Activated CD8-positive, alpha-beta T cell treated with anti-CD3 and anti-CD28 coated beads for 36 hours (primary cell): Measurements from ENCODE around the gene EEF2KMT. TPM values are rescaled to one million over a fixed set of nuclear protein-coding genes. Genes with fewer than 3 reads are reported as not detected.
A peak's percentile ranks its signal among the peaks of the same experiment; 100 is the strongest.
"Not testable (repeated sequence)": the region's sequence is repeated elsewhere in the genome, so short reads cannot be mapped to it uniquely, and the experiment has no call there.

Source experiments
- ATAC-seq: fragments of 200-7000 bp; cut with Tn5 transposase; one replicate; pipeline ENCODE4 v1.10.0; 2021; ENCODE audit warnings: mild to moderate bottlenecking, moderate library complexity
- CTCF ChIA-PET: fragments of 350-600 bp; sonication (Branson Sonifier 250); formaldehyde crosslinking; loops from one replicate; lab custom pipeline; 2021; ENCODE audit warnings: antibody characterized with exemption; lab: Charles Lee
- POLR2A ChIA-PET: fragments of 350-600 bp; sonication (Branson Sonifier 250); formaldehyde crosslinking; loops from one replicate; lab custom pipeline; 2021; ENCODE audit warnings: antibody characterized with exemption; lab: Charles Lee
- DNase-seq: peaks from one replicate; pipeline ENCODE4 v3.0.0-alpha.2; 2020
- H3K27ac Mint-ChIP-seq: one replicate; pipeline ENCODE4 v1.8.0; 2021; ENCODE audit warnings: mild to moderate bottlenecking, mixed read lengths
- H3K27me3 Mint-ChIP-seq: one replicate; pipeline ENCODE4 v1.8.0; 2021; ENCODE audit warnings: mixed read lengths
- H3K36me3 Mint-ChIP-seq: one replicate; pipeline ENCODE4 v1.8.0; 2021; ENCODE audit warnings: low read depth, mixed read lengths
- H3K4me1 Mint-ChIP-seq: one replicate; pipeline ENCODE4 v1.8.0; 2021; ENCODE audit warnings: low read depth, mixed read lengths
- H3K4me3 Mint-ChIP-seq: one replicate; pipeline ENCODE4 v1.8.0; 2021; ENCODE audit warnings: mild to moderate bottlenecking, moderate library complexity, mixed read lengths
- H3K9me3 Mint-ChIP-seq: one replicate; pipeline ENCODE4 v1.8.0; 2021; ENCODE audit warnings: mixed read lengths
- intact Hi-C: fragments of 100-400 bp; cut with micrococcal nuclease; formaldehyde crosslinking; loops from one replicate; pipeline ENCODE4 v1.10.0; 2022
- total RNA-seq, 2 experiments: library from RNA; stranded (reverse); gene quantifications; one replicate each; pipeline ENCODE4 v1.2.3, GENCODE V29; 2021
- TF ChIP-seq, protein P1 (sequence below): fragments of 200-600 bp; IDR thresholded peaks from one replicate; pipeline ENCODE4 v1.8.0; 2022; ENCODE audit warnings: antibody characterized with exemption, mild to moderate bottlenecking

The EEF2KMT gene, protein sequence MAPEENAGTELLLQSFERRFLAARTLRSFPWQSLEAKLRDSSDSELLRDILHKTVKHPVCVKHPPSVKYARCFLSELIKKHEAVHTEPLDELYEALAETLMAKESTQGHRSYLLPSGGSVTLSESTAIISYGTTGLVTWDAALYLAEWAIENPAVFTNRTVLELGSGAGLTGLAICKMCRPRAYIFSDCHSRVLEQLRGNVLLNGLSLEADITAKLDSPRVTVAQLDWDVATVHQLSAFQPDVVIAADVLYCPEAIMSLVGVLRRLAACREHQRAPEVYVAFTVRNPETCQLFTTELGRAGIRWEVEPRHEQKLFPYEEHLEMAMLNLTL
- total RNA-seq, result 10 to 100 TPM; 19.7 to 20.5 TPM

DNA sequence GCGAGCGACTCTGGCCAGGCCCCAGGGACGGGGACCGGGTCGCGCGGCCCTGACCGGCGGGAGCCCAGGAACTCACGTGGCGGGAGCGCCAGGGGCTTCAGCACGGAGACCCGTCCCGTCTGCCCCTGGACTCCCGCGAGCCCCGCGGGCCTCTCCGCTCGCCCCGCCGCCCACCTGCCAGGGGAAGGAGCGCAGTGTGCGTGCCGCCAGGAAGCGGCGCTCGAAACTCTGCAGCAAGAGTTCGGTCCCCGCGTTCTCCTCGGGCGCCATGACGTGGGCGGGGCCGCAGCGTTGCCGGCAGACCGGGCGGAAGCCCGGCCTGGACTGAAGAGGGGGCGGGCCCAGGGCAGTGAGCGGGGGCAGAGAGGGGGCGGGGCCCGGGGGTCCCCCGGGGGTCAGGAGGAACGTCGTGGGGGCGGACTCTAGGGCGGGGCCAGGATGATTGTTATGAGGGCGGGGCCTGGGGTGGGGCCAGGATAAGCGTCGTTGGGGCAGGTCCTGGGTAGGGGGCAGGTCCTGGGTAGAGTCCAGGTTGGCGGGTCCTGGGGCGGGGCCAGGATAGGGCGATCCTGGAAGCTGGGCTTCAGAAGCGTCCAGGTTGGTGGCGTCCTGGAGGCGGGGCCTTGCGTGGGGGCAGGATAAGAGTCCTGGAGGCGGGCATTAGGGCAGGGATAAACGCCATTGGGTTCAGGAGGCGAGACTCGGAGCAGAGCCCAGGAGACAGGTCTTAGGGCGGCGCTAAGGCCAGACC is at the start of gene EEF2KMT:
TSS of gene EEF2KMT (minus strand) at position 326 of the 751 bp plus-strand sequence. CDS start at position 270, 56 bp downstream.
- H3K27me3 Mint-ChIP-seq, CTCF ChIA-PET, POLR2A ChIA-PET, H3K9me3 Mint-ChIP-seq, intact Hi-C loops, H3K36me3 Mint-ChIP-seq: not testable (repeated sequence)
- H3K4me3 Mint-ChIP-seq, result peak within 1 kb of the TSS; percentile 88
- ATAC-seq, result peak; percentile 100
- DNase-seq, result peak; percentile 99
- peak within 1 kb of the TSS; percentile 93 for H3K27ac Mint-ChIP-seq
- peaks cover 19% of the 10 kb centered on the region for H3K4me1 Mint-ChIP-seq

DNA sequence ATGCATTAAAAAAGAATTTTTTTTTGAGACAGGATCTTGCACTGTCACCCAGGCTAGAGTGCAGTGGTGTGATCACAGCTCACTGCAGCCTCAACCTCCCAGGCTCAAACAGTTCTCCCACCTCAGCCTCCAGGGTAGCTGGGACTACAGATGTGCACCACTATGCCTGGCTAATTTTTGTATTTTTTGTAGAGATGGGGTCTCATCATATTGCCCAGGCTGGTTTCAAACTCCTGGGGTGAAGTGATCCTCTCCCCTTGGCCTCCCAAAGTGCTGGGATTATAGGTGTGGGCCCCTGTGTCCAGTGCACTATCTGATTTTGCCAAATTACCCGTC is 47.0 kb upstream of the EEF2KMT start:
- H3K9me3 Mint-ChIP-seq, POLR2A ChIA-PET, DNase-seq, H3K36me3 Mint-ChIP-seq, CTCF ChIA-PET, H3K27ac Mint-ChIP-seq, H3K27me3 Mint-ChIP-seq, intact Hi-C loops, H3K4me1 Mint-ChIP-seq, H3K4me3 Mint-ChIP-seq, ATAC-seq: not testable (repeated sequence)

DNA sequence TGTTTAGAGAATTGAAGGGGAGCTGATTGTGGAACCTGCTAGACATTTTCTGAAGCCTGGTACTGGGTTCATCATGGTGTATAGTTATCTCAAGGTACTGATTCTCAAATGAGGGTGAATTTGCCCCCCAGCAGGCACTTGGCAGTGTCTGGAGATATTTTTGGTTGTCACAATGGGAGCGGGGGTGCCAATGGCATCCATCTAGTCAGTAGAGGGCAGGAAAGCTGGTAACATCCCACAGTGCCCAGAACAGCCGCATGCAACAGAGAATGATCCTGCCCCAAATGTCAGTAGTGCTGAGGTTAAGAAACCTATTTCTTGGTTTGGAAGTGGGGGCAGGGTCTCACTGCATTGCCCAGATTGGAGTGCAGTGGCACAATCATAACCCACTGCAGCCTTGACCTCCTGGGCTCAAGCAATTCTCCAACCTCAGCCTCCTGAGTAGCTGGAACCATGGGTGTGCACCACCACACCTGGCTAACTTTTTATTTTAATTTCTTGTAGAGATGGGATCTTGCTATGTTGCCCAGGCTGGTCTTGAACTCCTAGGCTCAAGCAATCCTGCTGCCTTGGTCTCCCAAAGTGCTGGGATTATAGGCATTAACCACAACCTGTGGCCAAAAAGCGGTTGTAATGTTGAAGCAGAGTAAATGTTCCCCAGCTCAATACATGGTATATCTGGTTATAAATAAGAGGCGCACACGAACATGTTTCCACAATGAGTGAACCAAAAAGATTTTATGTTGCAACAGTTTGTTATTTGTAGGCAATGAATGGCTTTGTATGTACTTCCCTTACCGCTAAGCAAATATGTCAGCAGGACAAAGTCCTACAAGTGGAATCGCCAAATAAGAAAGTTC is 46.4 kb upstream of the EEF2KMT start:
- ChIA-PET CTCF (no interaction called here), POLR2A (no interaction called here)
- Mint-ChIP-seq H3K36me3 (no peaks in the 10 kb centered on the region), H3K4me3 (no peak overlapping the region), H3K9me3 (no peaks in the 10 kb centered on the region), H3K27ac (no peak overlapping the region), H3K4me1 (no peaks in the 10 kb centered on the region), H3K27me3 (peaks cover 10% of the 10 kb centered on the region)
- ATAC-seq (no peak), DNase-seq (no peak)
- TF ChIP-seq, protein P1, sequence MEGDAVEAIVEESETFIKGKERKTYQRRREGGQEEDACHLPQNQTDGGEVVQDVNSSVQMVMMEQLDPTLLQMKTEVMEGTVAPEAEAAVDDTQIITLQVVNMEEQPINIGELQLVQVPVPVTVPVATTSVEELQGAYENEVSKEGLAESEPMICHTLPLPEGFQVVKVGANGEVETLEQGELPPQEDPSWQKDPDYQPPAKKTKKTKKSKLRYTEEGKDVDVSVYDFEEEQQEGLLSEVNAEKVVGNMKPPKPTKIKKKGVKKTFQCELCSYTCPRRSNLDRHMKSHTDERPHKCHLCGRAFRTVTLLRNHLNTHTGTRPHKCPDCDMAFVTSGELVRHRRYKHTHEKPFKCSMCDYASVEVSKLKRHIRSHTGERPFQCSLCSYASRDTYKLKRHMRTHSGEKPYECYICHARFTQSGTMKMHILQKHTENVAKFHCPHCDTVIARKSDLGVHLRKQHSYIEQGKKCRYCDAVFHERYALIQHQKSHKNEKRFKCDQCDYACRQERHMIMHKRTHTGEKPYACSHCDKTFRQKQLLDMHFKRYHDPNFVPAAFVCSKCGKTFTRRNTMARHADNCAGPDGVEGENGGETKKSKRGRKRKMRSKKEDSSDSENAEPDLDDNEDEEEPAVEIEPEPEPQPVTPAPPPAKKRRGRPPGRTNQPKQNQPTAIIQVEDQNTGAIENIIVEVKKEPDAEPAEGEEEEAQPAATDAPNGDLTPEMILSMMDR, result no peak
- intact Hi-C loops, result no loop called here

DNA sequence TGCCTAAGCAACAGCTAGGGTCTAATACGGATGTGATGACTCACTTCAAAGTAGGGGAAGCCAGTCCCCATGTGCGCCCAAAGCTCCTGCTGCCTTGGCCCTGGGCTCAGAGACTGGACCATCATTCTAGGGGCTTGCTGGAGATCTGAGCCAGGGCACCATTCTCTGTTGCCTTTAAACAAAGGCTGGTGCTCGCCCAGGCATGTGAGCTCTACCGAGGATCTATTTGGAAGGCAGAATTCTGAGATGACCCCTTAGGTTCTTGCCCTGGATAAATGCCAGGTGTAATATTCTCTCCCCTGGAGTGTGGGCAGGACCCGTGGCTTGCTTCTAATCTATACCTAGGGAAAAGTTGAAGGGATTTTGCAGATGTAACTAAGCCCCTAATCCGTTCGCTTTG is 42.6 kb upstream of the EEF2KMT start:
- CTCF ChIA-PET, POLR2A ChIA-PET: not testable (repeated sequence)

DNA sequence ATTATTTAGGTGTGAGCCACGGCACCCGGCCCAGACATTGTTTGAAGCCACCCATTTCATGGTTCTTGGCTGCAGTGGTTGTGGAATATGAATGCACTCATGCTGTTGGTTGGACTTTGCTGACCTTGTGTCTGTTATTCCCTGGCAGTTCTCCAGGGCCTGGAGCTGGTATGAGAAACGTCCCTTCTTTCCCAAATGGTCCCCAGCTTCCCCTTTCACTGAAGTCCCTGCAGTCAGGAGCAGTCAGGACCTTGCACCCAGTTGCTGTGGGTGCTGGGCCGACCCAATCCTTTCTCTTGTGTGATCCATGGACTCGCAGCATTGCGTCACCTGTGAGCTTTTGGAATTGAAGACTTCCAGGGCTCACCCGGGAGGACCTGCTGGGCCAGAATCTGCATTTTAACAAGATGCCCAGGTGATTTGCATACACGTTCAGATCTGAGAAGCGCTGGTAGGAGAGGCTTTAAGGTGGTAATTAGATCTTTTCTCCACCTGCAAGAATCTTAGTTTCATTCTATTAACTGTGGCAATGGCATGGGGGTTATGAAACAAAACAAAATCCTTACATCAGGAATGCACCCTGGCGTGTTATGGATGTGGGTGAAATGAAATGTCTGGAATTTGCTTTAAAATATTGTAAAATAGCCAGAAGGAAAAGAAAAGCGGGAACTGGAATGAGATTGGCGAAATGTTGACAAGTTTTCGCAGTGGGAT is 37.3 kb upstream of the EEF2KMT start:
- intact Hi-C loops, H3K4me1 Mint-ChIP-seq, ATAC-seq, CTCF ChIA-PET, H3K4me3 Mint-ChIP-seq, POLR2A ChIA-PET, H3K9me3 Mint-ChIP-seq, H3K36me3 Mint-ChIP-seq, DNase-seq, H3K27ac Mint-ChIP-seq: not testable (repeated sequence)
- peaks cover 29% of the 10 kb centered on the region for H3K27me3 Mint-ChIP-seq

More for the DNA sequence above, 42.6 kb upstream of the EEF2KMT start:
- ATAC-seq, intact Hi-C loops, H3K4me1 Mint-ChIP-seq, H3K9me3 Mint-ChIP-seq, H3K27ac Mint-ChIP-seq, DNase-seq, H3K36me3 Mint-ChIP-seq, H3K4me3 Mint-ChIP-seq: not testable (repeated sequence)
- peaks cover 13% of the 10 kb centered on the region for H3K27me3 Mint-ChIP-seq

DNA sequence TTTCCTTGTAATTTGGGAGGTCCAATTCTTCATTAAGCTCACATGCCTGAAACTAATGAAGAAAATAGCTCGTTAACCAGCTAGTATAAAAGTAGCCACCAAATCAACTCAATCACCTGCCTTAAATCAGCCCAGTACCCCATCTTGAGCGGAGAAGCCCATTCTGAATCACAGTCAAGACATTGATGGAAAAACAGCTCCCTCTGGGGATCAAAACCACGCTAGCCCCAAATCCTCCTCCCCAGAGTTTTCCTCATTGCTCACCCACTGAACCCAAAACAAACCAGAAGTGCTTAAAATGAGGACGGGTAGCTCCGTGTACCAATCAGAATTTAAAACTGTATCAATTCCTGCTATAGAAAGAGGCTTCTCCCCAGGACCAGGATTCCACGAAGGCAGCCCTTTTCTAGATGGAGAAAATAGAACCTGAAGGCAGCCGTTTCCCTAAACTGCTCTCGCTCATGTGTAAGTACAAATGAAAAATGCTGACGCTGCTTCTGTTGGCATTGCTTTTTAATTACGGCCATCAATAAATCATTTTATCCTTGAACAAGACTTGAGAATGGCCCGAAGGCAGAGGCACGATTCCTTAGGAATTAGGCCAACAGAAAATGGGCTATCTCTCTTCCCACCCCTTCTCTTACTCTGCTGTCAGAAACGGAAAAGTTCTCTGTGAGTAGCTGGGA is 35.5 kb upstream of the EEF2KMT start:
- H3K27ac Mint-ChIP-seq, H3K4me3 Mint-ChIP-seq, ATAC-seq, H3K4me1 Mint-ChIP-seq, DNase-seq, H3K36me3 Mint-ChIP-seq, H3K9me3 Mint-ChIP-seq, CTCF ChIA-PET, POLR2A ChIA-PET, intact Hi-C loops: not testable (repeated sequence)
- peaks cover 29% of the 10 kb centered on the region for H3K27me3 Mint-ChIP-seq

DNA sequence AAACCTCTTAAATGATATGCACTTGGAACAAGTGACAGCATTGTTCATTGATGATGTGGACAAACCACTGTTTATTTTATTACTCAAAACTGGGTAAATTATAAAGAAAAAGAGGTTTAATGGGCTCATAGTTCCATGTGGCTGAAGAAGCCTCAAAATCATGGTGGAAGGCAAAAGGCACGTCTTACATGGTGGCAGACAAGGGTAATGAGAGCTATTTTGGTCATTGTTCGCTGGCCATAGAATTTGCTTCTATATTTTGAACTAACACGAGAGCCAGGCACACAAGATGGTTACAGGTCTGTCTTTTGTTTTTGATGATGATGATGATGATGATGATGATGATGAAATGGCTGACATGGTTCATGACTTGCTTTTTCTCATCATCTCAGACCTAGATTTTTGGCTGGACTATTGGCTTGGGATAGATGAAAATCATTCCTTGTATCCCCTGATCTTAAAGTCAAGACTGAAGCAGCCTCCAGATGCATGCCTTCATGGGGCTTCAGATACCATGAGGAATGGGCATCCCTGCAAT is 33.9 kb upstream of the EEF2KMT start:
- ATAC-seq, H3K27ac Mint-ChIP-seq, intact Hi-C loops, H3K4me1 Mint-ChIP-seq, H3K36me3 Mint-ChIP-seq, CTCF ChIA-PET, POLR2A ChIA-PET, H3K9me3 Mint-ChIP-seq, DNase-seq, H3K4me3 Mint-ChIP-seq: not testable (repeated sequence)
- H3K27me3 Mint-ChIP-seq, result peaks cover 25% of the 10 kb centered on the region

DNA sequence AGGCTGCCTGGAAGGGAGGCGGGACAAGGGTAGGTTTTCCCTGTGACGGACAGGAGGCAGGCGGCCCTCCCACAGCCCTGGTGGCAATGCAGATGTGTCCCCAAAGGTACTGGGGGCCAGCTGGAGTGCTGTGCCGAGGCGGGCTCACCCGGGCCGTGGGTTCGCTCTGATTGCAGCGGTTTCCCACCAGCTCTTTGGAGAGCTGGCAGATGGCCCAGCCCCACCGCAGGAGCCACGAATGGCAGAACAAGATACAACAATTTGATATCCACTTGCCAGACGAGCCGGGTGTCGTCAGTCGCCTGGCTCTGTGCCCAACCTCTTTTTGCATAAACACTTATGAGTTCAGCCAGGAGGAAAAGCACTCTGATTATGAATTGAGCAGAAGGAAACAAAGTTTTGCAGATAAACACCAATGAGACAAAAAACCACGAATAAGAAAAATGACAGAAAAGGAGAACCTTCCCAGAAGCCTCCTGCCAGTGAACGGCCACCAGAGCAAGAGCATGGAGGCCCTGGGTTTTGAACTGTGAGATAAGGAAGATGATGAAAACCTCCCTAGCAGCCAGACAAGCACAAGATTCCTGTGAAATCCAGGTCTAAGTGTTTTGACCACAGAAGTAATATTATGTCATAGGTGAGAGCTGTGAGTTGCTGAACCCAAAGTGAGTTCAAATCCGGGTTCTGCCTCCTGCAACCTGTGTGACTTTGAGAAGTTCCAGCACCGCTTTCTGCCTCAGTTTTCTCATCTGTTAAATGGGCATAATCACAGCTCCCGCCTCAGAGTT is 19.9 kb upstream of the EEF2KMT start:
- CTCF ChIA-PET, H3K4me3 Mint-ChIP-seq, H3K27ac Mint-ChIP-seq, intact Hi-C loops, POLR2A ChIA-PET, H3K36me3 Mint-ChIP-seq, ATAC-seq, H3K9me3 Mint-ChIP-seq: not testable (repeated sequence)
- peak; percentile 62 for DNase-seq
- Mint-ChIP-seq H3K4me1 (peaks cover 12% of the 10 kb centered on the region), H3K27me3 (peaks cover 21% of the 10 kb centered on the region)

DNA sequence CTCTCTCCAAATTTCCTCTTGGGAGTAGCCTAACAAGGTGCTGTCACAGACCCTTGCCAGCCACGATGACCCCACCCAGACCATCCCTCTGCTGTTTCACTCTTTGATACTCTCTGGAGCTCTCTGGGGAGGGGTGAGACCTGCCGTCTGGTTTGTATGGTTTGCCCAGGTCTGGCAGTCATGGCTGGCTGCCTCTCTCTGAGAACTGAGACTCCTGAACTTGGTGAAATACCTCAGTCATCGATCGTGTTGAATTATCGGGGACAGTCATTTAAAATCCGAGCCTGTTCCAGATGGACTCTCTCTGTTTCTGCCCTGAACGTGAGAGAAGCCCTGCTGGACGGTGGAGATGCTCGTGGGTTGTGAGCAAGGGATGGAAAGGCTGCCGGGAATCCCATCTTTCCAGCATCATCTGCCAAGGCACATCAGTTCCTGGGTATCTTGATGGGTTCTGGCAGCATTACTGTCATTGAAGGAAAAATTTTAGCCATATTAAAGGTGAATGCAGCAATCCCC is 19.2 kb upstream of the EEF2KMT start:
- H3K36me3 Mint-ChIP-seq, DNase-seq, H3K27ac Mint-ChIP-seq, ATAC-seq, intact Hi-C loops, POLR2A ChIA-PET, CTCF ChIA-PET, H3K9me3 Mint-ChIP-seq, H3K4me3 Mint-ChIP-seq: not testable (repeated sequence)
- Mint-ChIP-seq H3K27me3 (peaks cover 21% of the 10 kb centered on the region), H3K4me1 (peaks cover 12% of the 10 kb centered on the region)
